CD4-positive, CD25-positive, alpha-beta regulatory T cell (primary cell): ENCODE results near the gene IMMP2L. TPM values are rescaled to one million over a fixed set of nuclear protein-coding genes. Genes with fewer than 3 reads are reported as not detected.

Source experiments
- ATAC-seq, 2 donors: fragments of 150-1000 bp; cut with Tn5 transposase; one replicate each; pipeline ENCODE4 v1.10.0; 2021; ENCODE audit warnings: low read depth in 2 of 2, moderate number of reproducible peaks in 2 of 2, moderate library complexity in 1 of 2
- DNase-seq, 3 donors: peaks; one replicate each; pipeline versions ENCODE4 v3.0.0 to v3.0.0-alpha.2; 2012 to 2022; ENCODE audit warnings: mixed read lengths in 1 of 3
- H3K27ac ChIP-seq: one replicate; pipeline ENCODE4 v1.7.0; 2013; ENCODE audit warnings: mild to moderate bottlenecking, low read length; ENCODE audit not compliant: insufficient read depth, poor library complexity, severe bottlenecking
- H3K27me3 ChIP-seq: one replicate; pipeline ENCODE4 v1.7.0; 2013; ENCODE audit warnings: low read length; ENCODE audit not compliant: control insufficient read depth, insufficient read depth
- H3K36me3 ChIP-seq: one replicate; pipeline ENCODE4 v1.7.0; 2013; ENCODE audit warnings: mild to moderate bottlenecking, low read length, moderate library complexity; ENCODE audit not compliant: control insufficient read depth, insufficient read depth
- H3K4me1 ChIP-seq: 2 replicates; pipeline ENCODE4 v1.7.0; 2013; ENCODE audit warnings: mild to moderate bottlenecking, low read length; ENCODE audit not compliant: insufficient read depth, control insufficient read depth, poor library complexity, severe bottlenecking
- H3K4me3 ChIP-seq: one replicate; pipeline ENCODE4 v1.7.0; 2013; ENCODE audit warnings: low read depth, mild to moderate bottlenecking, low read length, moderate library complexity
- H3K9me3 ChIP-seq, 2 experiments: 1 replicate in 1 of 2; 2 replicates in 1 of 2; pipeline ENCODE4 v1.7.0; 2013; ENCODE audit warnings: low read length in 2 of 2, mild to moderate bottlenecking in 1 of 2, moderate library complexity in 1 of 2; ENCODE audit not compliant: control insufficient read depth in 2 of 2
- H3K27ac Mint-ChIP-seq, 3 donors: one replicate each; pipeline ENCODE4 v1.8.0; 2020 to 2022; ENCODE audit warnings: mild to moderate bottlenecking in 3 of 3, mixed read lengths in 3 of 3, moderate library complexity in 2 of 3
- H3K27me3 Mint-ChIP-seq: one replicate; pipeline ENCODE4 v1.8.0; 2022; ENCODE audit warnings: mild to moderate bottlenecking, mixed read lengths
- H3K36me3 Mint-ChIP-seq: one replicate; pipeline ENCODE4 v1.8.0; 2020; ENCODE audit warnings: mixed read lengths
- H3K4me1 Mint-ChIP-seq, 4 donors: one replicate each; pipeline ENCODE4 v1.8.0; 2020 to 2022; ENCODE audit warnings: mixed read lengths in 4 of 4, mild to moderate bottlenecking in 1 of 4
- H3K4me3 Mint-ChIP-seq, 4 donors: one replicate each; pipeline ENCODE4 v1.8.0; 2020 to 2022; ENCODE audit warnings: mild to moderate bottlenecking in 4 of 4, mixed read lengths in 4 of 4, moderate library complexity in 3 of 4
- H3K9me3 Mint-ChIP-seq, 7 donors: one replicate each; pipeline ENCODE4 v1.8.0; 2020 to 2022; ENCODE audit warnings: mixed read lengths in 7 of 7, mild to moderate bottlenecking in 3 of 7, moderate library complexity in 2 of 7
- polyA plus RNA-seq, 4 donors: library from polyadenylated mRNA; unstranded; fragments of 300-500 nt; fragmentation: Illumina TruSeq; gene quantifications; one replicate each; pipeline ENCODE4 v1.2.3, GENCODE V29; 2021
- total RNA-seq: library from RNA; stranded (reverse); gene quantifications from one replicate; pipeline ENCODE4 v1.2.3, GENCODE V29; 2022

The IMMP2L gene
- total and polyA plus RNA-seq, 5 donors from 2014 or later: 8.9 to 23.8 (median 17.1) TPM

DNA sequence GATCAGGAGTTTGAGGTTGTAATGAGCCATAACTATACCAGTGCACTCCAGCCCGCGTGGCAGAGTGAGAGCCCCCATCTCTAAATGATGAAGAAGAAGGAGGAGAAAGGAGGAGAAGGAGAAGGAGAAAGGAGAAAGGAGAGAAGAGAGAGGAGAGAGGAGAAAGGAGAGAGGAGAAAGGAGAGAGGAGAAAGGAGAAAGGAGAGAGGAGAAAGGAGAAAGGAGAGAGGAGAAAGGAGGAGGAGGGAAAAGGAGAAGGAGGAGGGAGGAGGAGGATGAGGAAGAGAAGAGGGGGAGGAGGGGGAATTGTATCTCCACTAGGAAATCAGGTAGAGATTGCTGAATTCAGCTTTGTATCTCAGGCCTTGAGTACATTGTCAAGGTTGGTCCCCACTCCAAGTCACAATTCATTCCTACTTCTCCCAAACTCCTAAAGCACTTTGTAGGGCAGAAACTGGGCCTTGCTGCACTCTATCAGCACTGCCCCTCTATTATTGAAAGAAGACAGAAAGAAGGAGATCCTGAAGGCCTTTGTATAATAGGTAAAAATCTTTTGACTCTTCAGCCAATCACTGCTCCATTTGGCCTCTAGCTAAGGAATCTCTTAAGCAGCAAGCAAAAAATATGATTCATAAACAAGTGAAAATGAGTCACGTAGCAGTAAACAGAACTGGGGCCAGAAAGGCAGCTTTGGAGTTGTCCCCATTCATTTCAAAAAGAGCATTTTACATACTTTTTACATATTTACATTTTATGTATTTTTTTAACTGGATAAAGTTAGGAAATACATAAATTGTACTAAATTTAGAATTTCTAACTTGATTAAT is 178.0 kb downstream of the IMMP2L start:
- ATAC-seq: no peak
- H3K4me3 Mint-ChIP-seq: no peak overlapping the region
- no peak overlapping the region for H3K27ac Mint-ChIP-seq
- H3K9me3 Mint-ChIP-seq: peaks cover 0 to 4% (median 0%) of the 10 kb centered on the region in 7 donors
- no peaks in the 10 kb centered on the region for H3K9me3 ChIP-seq
- H3K27me3 Mint-ChIP-seq: no peaks in the 10 kb centered on the region
- H3K4me1 Mint-ChIP-seq: peaks cover 0 to 7% (median 3%) of the 10 kb centered on the region in 4 donors
- no peaks in the 10 kb centered on the region for H3K36me3 ChIP-seq
- H3K36me3 Mint-ChIP-seq: no peaks in the 10 kb centered on the region
- no peak overlapping the region for H3K27ac ChIP-seq
- no peak overlapping the region for H3K4me3 ChIP-seq
- no peaks in the 10 kb centered on the region for H3K4me1 ChIP-seq
- no peaks in the 10 kb centered on the region for H3K27me3 ChIP-seq
- DNase-seq: no peak

- no peaks in the 10 kb centered on the region for H3K9me3 ChIP-seq
- Mint-ChIP-seq H3K27ac (no peak overlapping the region), H3K4me3 (no peak overlapping the region), H3K27me3 (no peaks in the 10 kb centered on the region), H3K36me3 (no peaks in the 10 kb centered on the region), H3K4me1 (peaks cover 0 to 7% (median 3%) of the 10 kb centered on the region in 4 donors), H3K9me3 (peaks cover 0 to 4% (median 0%) of the 10 kb centered on the region in 7 donors)
- no peaks in the 10 kb centered on the region for H3K36me3 ChIP-seq
- DNase-seq (no peak), ATAC-seq (no peak)
- H3K27ac ChIP-seq: no peak overlapping the region
- H3K4me1 ChIP-seq: no peaks in the 10 kb centered on the region
- no peaks in the 10 kb centered on the region for H3K27me3 ChIP-seq
- no peak overlapping the region for H3K4me3 ChIP-seq
These were observed 179.2 kb downstream of the IMMP2L start for GRCh38 chr7:111383133-111383532.

DNA sequence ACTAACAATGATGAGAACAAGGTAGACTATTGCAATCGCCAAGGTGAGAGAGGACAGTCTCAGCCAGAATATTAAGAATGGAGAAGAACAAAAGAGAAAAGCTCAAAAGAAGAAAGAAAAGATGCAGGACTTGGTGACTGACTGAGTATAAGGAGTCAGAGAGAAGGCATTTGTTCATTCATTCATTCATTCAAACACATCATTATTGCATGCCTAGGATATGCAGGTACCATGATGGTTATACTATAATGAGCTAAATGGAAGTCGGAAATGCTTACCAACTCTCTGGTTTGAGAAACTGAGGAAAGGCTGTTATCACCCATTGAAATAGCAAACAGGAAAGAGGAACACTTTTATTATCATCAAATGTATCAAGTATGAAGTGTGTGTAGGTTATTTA is 180.7 kb downstream of the IMMP2L start:
- H3K4me3 ChIP-seq: no peak overlapping the region
- ATAC-seq (no peak), DNase-seq (no peak)
- no peaks in the 10 kb centered on the region for H3K9me3 ChIP-seq
- no peaks in the 10 kb centered on the region for H3K36me3 ChIP-seq
- H3K4me1 Mint-ChIP-seq: peaks cover 0 to 7% (median 2%) of the 10 kb centered on the region in 4 donors
- no peaks in the 10 kb centered on the region for H3K4me1 ChIP-seq
- H3K27ac ChIP-seq: no peak overlapping the region
- H3K36me3 Mint-ChIP-seq: no peaks in the 10 kb centered on the region
- no peak overlapping the region for H3K27ac Mint-ChIP-seq
- no peak overlapping the region for H3K4me3 Mint-ChIP-seq
- H3K27me3 ChIP-seq: no peaks in the 10 kb centered on the region
- no peaks in the 10 kb centered on the region for H3K27me3 Mint-ChIP-seq
- peaks cover 0 to 4% (median 0%) of the 10 kb centered on the region in 7 donors for H3K9me3 Mint-ChIP-seq

- ATAC-seq: no peak
These were observed 181.3 kb downstream of the IMMP2L start for GRCh38 chr7:111380945-111381344.

DNA sequence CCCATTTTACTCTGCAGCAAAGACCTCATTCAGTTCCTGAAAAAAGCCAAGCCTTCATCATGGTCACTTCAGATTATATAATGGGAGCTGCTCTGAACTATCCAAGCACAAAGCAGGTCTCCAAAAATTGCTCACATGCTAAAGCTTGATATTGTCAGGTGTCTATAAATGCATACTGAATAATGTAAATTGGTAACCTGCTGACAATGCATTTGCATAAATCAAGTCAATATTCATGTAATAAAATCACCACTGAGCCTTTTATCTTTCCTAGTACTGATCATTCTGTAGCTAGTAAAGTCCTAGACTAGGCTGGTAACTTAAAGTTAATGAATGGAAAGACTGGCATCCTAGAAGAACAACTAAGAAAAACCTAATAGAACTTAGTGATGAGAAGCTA is 188.3 kb downstream of the IMMP2L start:
- Histone ChIP-seq H3K27ac (no peak overlapping the region), H3K4me1 (no peaks in the 10 kb centered on the region), H3K4me3 (no peak overlapping the region), H3K9me3 (no peaks in the 10 kb centered on the region), H3K27me3 (no peaks in the 10 kb centered on the region), H3K36me3 (no peaks in the 10 kb centered on the region)
- H3K36me3 Mint-ChIP-seq: no peaks in the 10 kb centered on the region
- H3K27me3 Mint-ChIP-seq: no peaks in the 10 kb centered on the region
- peaks cover 0 to 3% (median 2%) of the 10 kb centered on the region in 4 donors for H3K4me1 Mint-ChIP-seq
- ATAC-seq: no peak
- H3K27ac Mint-ChIP-seq: no peak overlapping the region
- no peak overlapping the region for H3K4me3 Mint-ChIP-seq
- DNase-seq: no peak
- H3K9me3 Mint-ChIP-seq: no peaks in the 10 kb centered on the region

More at GRCh38 chr7:111380945-111381344, 181.3 kb downstream of the IMMP2L start:
- DNase-seq: no peak
- H3K4me3 Mint-ChIP-seq: no peak overlapping the region
- Histone ChIP-seq H3K4me1 (no peaks in the 10 kb centered on the region), H3K4me3 (no peak overlapping the region), H3K27me3 (no peaks in the 10 kb centered on the region), H3K36me3 (no peaks in the 10 kb centered on the region), H3K9me3 (no peaks in the 10 kb centered on the region), H3K27ac (no peak overlapping the region)
- H3K9me3 Mint-ChIP-seq: peaks cover 0 to 4% (median 0%) of the 10 kb centered on the region in 7 donors
- peaks cover 0 to 7% (median 3%) of the 10 kb centered on the region in 4 donors for H3K4me1 Mint-ChIP-seq
- no peaks in the 10 kb centered on the region for H3K27me3 Mint-ChIP-seq
- H3K27ac Mint-ChIP-seq: no peak overlapping the region
- no peaks in the 10 kb centered on the region for H3K36me3 Mint-ChIP-seq

- Histone ChIP-seq H3K27ac (no peak overlapping the region), H3K9me3 (no peaks in the 10 kb centered on the region), H3K36me3 (no peaks in the 10 kb centered on the region), H3K4me3 (no peak overlapping the region), H3K4me1 (no peaks in the 10 kb centered on the region), H3K27me3 (no peaks in the 10 kb centered on the region)
- Mint-ChIP-seq H3K27me3 (no peaks in the 10 kb centered on the region), H3K36me3 (no peaks in the 10 kb centered on the region), H3K27ac (no peak overlapping the region), H3K4me1 (peaks cover 0 to 3% (median 2%) of the 10 kb centered on the region in 4 donors), H3K9me3 (no peaks in the 10 kb centered on the region), H3K4me3 (no peak overlapping the region)
- DNase-seq (no peak), ATAC-seq (no peak)
These were observed 190.9 kb downstream of the IMMP2L start for GRCh38 chr7:111371437-111371836.

GRCh38 chr7:111370002-111370401 is 192.3 kb downstream of the IMMP2L start:
- Mint-ChIP-seq H3K4me1 (peaks cover 0 to 6% (median 2%) of the 10 kb centered on the region in 4 donors), H3K27me3 (no peaks in the 10 kb centered on the region), H3K27ac (no peak overlapping the region), H3K4me3 (no peak overlapping the region), H3K9me3 (no peaks in the 10 kb centered on the region), H3K36me3 (no peaks in the 10 kb centered on the region)
- H3K27me3 ChIP-seq: no peaks in the 10 kb centered on the region
- H3K4me3 ChIP-seq: no peak overlapping the region
- no peaks in the 10 kb centered on the region for H3K9me3 ChIP-seq
- ATAC-seq (no peak), DNase-seq (no peak)
- H3K4me1 ChIP-seq: no peaks in the 10 kb centered on the region
- H3K27ac ChIP-seq: no peak overlapping the region
- H3K36me3 ChIP-seq: no peaks in the 10 kb centered on the region
